Measurements from ENCODE around the gene PLCL1. TPM values are rescaled to one million over a fixed set of nuclear protein-coding genes. Genes with fewer than 3 reads are reported as not detected.
"Not testable (repeated sequence)": the region's sequence is repeated elsewhere in the genome, so short reads cannot be mapped to it uniquely, and the experiment has no call there.

PLCL1 gene
- total and polyA plus RNA-seq, 4 donors, result 5.1 to 15.7 (median 13.2) TPM

GRCh38 chr2:198029576-198029975, 225.2 kb downstream of the PLCL1 start:
- intact Hi-C loops (cut with DNase I); DNase-seq; H3K36me3 ChIP-seq (ENCODE audit: control insufficient read depth in 1 of 2, insufficient read depth in 2 of 2, low read length in 1 of 2); H3K27ac ChIP-seq (ENCODE audit: low read depth in 1 of 2, low read length in 2 of 2); ATAC-seq (ENCODE audit: low FRiP score); H3K4me3 ChIP-seq (ENCODE audit: low read length in 2 of 2); H3K4me1 ChIP-seq (ENCODE audit: control insufficient read depth in 1 of 2, insufficient read depth in 2 of 2, low read length in 2 of 2); H3K9me3 ChIP-seq (ENCODE audit: control insufficient read depth, low read length); H3K27me3 ChIP-seq (ENCODE audit: control insufficient read depth in 1 of 2, insufficient read depth in 2 of 2, low read length in 1 of 2): not testable (repeated sequence)
- WGBS, 2 donors, result 61 to 88% methylated on average over 3 to 5 of the region's 5 CpGs

- intact Hi-C loops (cut with DNase I), result no loop called here
- H3K27me3 ChIP-seq (ENCODE audit: control insufficient read depth in 1 of 2, insufficient read depth in 2 of 2, low read length in 1 of 2), result no peaks in the 10 kb centered on the region
- WGBS, 2 donors, result 38 to 69% methylated on average over 5 of the region's 5 CpGs
- peaks cover 2 to 3% of the 10 kb centered on the region in 2 donors for H3K4me1 ChIP-seq (ENCODE audit: control insufficient read depth in 1 of 2, insufficient read depth in 2 of 2, low read length in 2 of 2)
- no peak for DNase-seq
- H3K27ac ChIP-seq (ENCODE audit: low read depth in 1 of 2, low read length in 2 of 2), result no peak overlapping the region
- no peaks in the 10 kb centered on the region for H3K36me3 ChIP-seq (ENCODE audit: control insufficient read depth in 1 of 2, insufficient read depth in 2 of 2, low read length in 1 of 2)
- no peak for ATAC-seq (ENCODE audit: low FRiP score)
- no peak overlapping the region for H3K4me3 ChIP-seq (ENCODE audit: low read length in 2 of 2)
- no peaks in the 10 kb centered on the region for H3K9me3 ChIP-seq (ENCODE audit: control insufficient read depth, low read length)
These were observed 229.2 kb downstream of the PLCL1 start for GRCh38 chr2:198033626-198034025.

DNA sequence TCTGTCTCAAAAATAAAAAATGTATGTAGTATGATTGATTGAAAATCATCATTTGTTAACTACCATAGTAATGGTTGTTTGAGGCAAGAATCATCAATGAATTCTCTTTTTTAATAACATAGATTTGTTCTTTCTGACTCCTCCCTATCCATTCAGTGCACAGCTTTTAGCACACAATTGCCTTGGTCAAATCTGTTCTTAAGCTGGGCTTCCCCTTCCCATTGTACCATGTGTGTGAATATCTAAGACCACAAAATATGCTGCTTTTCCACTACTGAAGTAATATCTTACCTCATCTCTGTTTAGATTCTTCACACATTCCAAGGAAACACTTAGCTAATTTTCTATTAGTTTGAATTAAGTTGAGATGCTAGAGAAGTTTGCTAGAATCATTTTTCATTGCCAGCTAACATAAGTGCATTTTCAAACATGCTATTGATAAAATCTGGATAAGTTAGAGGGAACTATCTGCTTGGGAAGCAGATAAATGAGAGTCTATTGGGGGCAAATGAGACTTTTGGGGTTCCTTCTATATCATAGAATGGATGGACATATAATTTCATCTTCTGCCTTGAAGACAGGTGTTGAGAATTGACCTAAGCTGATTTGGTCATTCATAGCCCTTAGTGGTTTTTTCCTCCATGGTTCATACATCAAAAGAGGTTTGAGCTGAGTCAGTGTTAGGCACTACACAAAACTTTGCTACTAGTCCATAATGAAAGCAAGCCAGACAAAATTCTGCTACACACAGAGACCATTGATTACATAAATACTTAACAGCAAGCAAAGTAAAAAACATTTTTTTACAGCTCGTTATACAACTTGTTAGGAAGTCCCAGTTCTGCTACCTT, 231.9 kb downstream of the PLCL1 start:
- Histone ChIP-seq H3K36me3 (ENCODE audit: control insufficient read depth in 1 of 2, insufficient read depth in 2 of 2, low read length in 1 of 2) (no peaks in the 10 kb centered on the region), H3K27me3 (ENCODE audit: control insufficient read depth in 1 of 2, insufficient read depth in 2 of 2, low read length in 1 of 2) (no peaks in the 10 kb centered on the region), H3K4me1 (ENCODE audit: control insufficient read depth in 1 of 2, insufficient read depth in 2 of 2, low read length in 2 of 2) (peaks cover 0 to 2% of the 10 kb centered on the region in 2 donors), H3K4me3 (ENCODE audit: low read length in 2 of 2) (no peak overlapping the region), H3K9me3 (ENCODE audit: control insufficient read depth, low read length) (no peaks in the 10 kb centered on the region), H3K27ac (ENCODE audit: low read depth in 1 of 2, low read length in 2 of 2) (no peak overlapping the region)
- intact Hi-C loops (cut with DNase I), result no loop called here
- whole genome bisulfite sequencing, 2 donors, result 0 to 33% methylated on average over 1 of the region's 1 CpG
- ATAC-seq (ENCODE audit: low FRiP score) (no peak), DNase-seq (no peak)

- peaks cover 0 to 5% of the 10 kb centered on the region in 2 donors for H3K4me1 ChIP-seq (ENCODE audit: control insufficient read depth in 1 of 2, insufficient read depth in 2 of 2, low read length in 2 of 2)
- no peak for DNase-seq
- WGBS, 2 donors, result 45 to 88% methylated on average over 2 of the region's 2 CpGs
- no peaks in the 10 kb centered on the region for H3K36me3 ChIP-seq (ENCODE audit: control insufficient read depth in 1 of 2, insufficient read depth in 2 of 2, low read length in 1 of 2)
- intact Hi-C loops (cut with DNase I), result no loop called here
- H3K27me3 ChIP-seq (ENCODE audit: control insufficient read depth in 1 of 2, insufficient read depth in 2 of 2, low read length in 1 of 2), result no peaks in the 10 kb centered on the region
- H3K9me3 ChIP-seq (ENCODE audit: control insufficient read depth, low read length), result no peaks in the 10 kb centered on the region
- no peak overlapping the region for H3K27ac ChIP-seq (ENCODE audit: low read depth in 1 of 2, low read length in 2 of 2)
- H3K4me3 ChIP-seq (ENCODE audit: low read length in 2 of 2), result no peak overlapping the region
- no peak for ATAC-seq (ENCODE audit: low FRiP score)
These were observed 236.4 kb downstream of the PLCL1 start for GRCh38 chr2:198040835-198041234.

DNA sequence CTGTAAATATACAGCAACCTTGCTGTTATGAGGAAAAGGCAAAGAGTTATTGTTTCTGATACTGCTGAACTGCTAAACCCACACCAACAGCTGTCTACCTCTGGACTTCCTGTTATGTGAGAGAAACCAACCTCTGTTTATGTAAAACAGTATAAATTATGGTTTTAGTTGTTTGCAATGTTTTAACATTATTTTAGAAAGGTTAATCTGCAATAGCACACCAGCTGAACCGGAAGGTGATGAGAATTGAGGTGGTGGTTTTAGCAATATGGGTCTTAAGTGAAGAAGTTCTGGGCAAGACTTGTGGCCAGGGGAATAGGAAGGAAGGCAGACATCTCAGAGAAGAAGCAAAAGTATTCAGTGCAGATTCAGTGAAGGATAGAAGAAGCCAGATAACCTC, 237.8 kb downstream of the PLCL1 start:
- ATAC-seq (ENCODE audit: low FRiP score), result no peak

GRCh38 chr2:198044777-198045176, 240.4 kb downstream of the PLCL1 start:
- 84 to 90% methylated on average over 2 of the region's 2 CpGs for WGBS, 2 donors
- intact Hi-C loops (cut with DNase I), result no loop called here
- Histone ChIP-seq H3K9me3 (ENCODE audit: control insufficient read depth, low read length) (no peaks in the 10 kb centered on the region), H3K27ac (ENCODE audit: low read depth in 1 of 2, low read length in 2 of 2) (no peak overlapping the region), H3K27me3 (ENCODE audit: control insufficient read depth in 1 of 2, insufficient read depth in 2 of 2, low read length in 1 of 2) (no peaks in the 10 kb centered on the region), H3K4me1 (ENCODE audit: control insufficient read depth in 1 of 2, insufficient read depth in 2 of 2, low read length in 2 of 2) (peaks cover 0 to 3% of the 10 kb centered on the region in 2 donors), H3K4me3 (ENCODE audit: low read length in 2 of 2) (no peak overlapping the region), H3K36me3 (ENCODE audit: control insufficient read depth in 1 of 2, insufficient read depth in 2 of 2, low read length in 1 of 2) (no peaks in the 10 kb centered on the region)
- ATAC-seq (ENCODE audit: low FRiP score) (no peak), DNase-seq (no peak)

More for the DNA sequence above, 237.8 kb downstream of the PLCL1 start:
- no peak overlapping the region for H3K27ac ChIP-seq (ENCODE audit: low read depth in 1 of 2, low read length in 2 of 2)
- H3K36me3 ChIP-seq (ENCODE audit: control insufficient read depth in 1 of 2, insufficient read depth in 2 of 2, low read length in 1 of 2), result no peaks in the 10 kb centered on the region
- H3K27me3 ChIP-seq (ENCODE audit: control insufficient read depth in 1 of 2, insufficient read depth in 2 of 2, low read length in 1 of 2), result no peaks in the 10 kb centered on the region
- peaks cover 0 to 5% of the 10 kb centered on the region in 2 donors for H3K4me1 ChIP-seq (ENCODE audit: control insufficient read depth in 1 of 2, insufficient read depth in 2 of 2, low read length in 2 of 2)
- no peaks in the 10 kb centered on the region for H3K9me3 ChIP-seq (ENCODE audit: control insufficient read depth, low read length)
- no peak overlapping the region for H3K4me3 ChIP-seq (ENCODE audit: low read length in 2 of 2)
- intact Hi-C loops (cut with DNase I), result no loop called here
- WGBS, 2 donors, result 40 to 100% methylated on average over 1 of the region's 1 CpG
- DNase-seq, result no peak

GRCh38 chr2:198045227-198045626, 240.8 kb downstream of the PLCL1 start:
- Histone ChIP-seq H3K4me1 (ENCODE audit: control insufficient read depth in 1 of 2, insufficient read depth in 2 of 2, low read length in 2 of 2) (peaks cover 0 to 3% of the 10 kb centered on the region in 2 donors), H3K36me3 (ENCODE audit: control insufficient read depth in 1 of 2, insufficient read depth in 2 of 2, low read length in 1 of 2) (no peaks in the 10 kb centered on the region), H3K4me3 (ENCODE audit: low read length in 2 of 2) (no peak overlapping the region), H3K27me3 (ENCODE audit: control insufficient read depth in 1 of 2, insufficient read depth in 2 of 2, low read length in 1 of 2) (no peaks in the 10 kb centered on the region), H3K27ac (ENCODE audit: low read depth in 1 of 2, low read length in 2 of 2) (no peak overlapping the region), H3K9me3 (ENCODE audit: control insufficient read depth, low read length) (no peaks in the 10 kb centered on the region)
- no peak for DNase-seq
- ATAC-seq (ENCODE audit: low FRiP score), result no peak
- intact Hi-C loops (cut with DNase I), result no loop called here

DNA sequence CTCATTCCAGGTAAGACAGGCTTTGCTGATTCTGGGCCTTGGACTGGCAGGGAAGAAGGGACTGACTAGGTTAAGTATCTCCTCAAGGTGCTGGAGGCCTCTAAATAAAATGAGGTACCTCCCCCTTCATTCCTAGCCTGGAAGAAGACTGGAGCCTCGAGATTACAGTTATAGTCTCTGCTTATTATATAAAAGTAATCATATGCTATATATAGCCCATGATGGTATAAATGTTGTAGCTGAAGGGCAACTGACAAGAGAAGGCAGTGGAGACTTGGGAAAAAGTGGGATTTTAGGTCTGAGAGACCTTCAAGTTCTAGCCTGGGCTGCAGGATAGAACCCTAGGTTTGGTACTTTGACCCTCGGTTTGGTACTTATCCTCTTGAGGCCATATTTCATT, 248.3 kb downstream of the PLCL1 start:
- Histone ChIP-seq H3K36me3 (ENCODE audit: control insufficient read depth in 1 of 2, insufficient read depth in 2 of 2, low read length in 1 of 2) (no peaks in the 10 kb centered on the region), H3K27ac (ENCODE audit: low read depth in 1 of 2, low read length in 2 of 2) (no peak overlapping the region), H3K9me3 (ENCODE audit: control insufficient read depth, low read length) (no peaks in the 10 kb centered on the region), H3K27me3 (ENCODE audit: control insufficient read depth in 1 of 2, insufficient read depth in 2 of 2, low read length in 1 of 2) (no peaks in the 10 kb centered on the region), H3K4me3 (ENCODE audit: low read length in 2 of 2) (no peak overlapping the region), H3K4me1 (ENCODE audit: control insufficient read depth in 1 of 2, insufficient read depth in 2 of 2, low read length in 2 of 2) (peaks cover 3 to 10% of the 10 kb centered on the region in 2 donors)
- DNase-seq, result no peak
- intact Hi-C loops (cut with DNase I), result loop anchor here in 1 of 2 donors (10.0 kb wide), 1 partner anchor 248 kb away; the partner anchor contains the start of gene PLCL1
- 48 to 56% methylated on average over 2 of the region's 2 CpGs for WGBS, 2 donors
- no peak for ATAC-seq (ENCODE audit: low FRiP score)

GRCh38 chr2:198053148-198053547, 248.8 kb downstream of the PLCL1 start:
- no peaks in the 10 kb centered on the region for H3K9me3 ChIP-seq (ENCODE audit: control insufficient read depth, low read length)
- WGBS, 2 donors, result 96 to 99% methylated on average over 1 of the region's 1 CpG
- no peak overlapping the region for H3K4me3 ChIP-seq (ENCODE audit: low read length in 2 of 2)
- DNase-seq, result no peak
- intact Hi-C loops (cut with DNase I), result loop anchor here in 1 of 2 donors (10.0 kb wide), 1 partner anchor 248 kb away; the partner anchor contains the start of gene PLCL1
- ATAC-seq (ENCODE audit: low FRiP score), result no peak
- peaks cover 3 to 10% of the 10 kb centered on the region in 2 donors for H3K4me1 ChIP-seq (ENCODE audit: control insufficient read depth in 1 of 2, insufficient read depth in 2 of 2, low read length in 2 of 2)
- no peaks in the 10 kb centered on the region for H3K27me3 ChIP-seq (ENCODE audit: control insufficient read depth in 1 of 2, insufficient read depth in 2 of 2, low read length in 1 of 2)
- no peak overlapping the region for H3K27ac ChIP-seq (ENCODE audit: low read depth in 1 of 2, low read length in 2 of 2)
- H3K36me3 ChIP-seq (ENCODE audit: control insufficient read depth in 1 of 2, insufficient read depth in 2 of 2, low read length in 1 of 2), result no peaks in the 10 kb centered on the region
